Measurements from ENCODE around the gene COL4A1.

The COL4A1 gene

GRCh38 chr13:110187641-110188161, 119.3 kb downstream of the COL4A1 start:
- Histone ChIP-seq H3K27me3 (ENCODE audit: insufficient read depth, low read length) (peaks cover 3% of the 10 kb centered on the region; the same call in 1 of the 2 replicates), H4K20me1 (ENCODE audit: insufficient read depth, low read length) (no peaks in the 10 kb centered on the region), H3K4me2 (ENCODE audit: low read length) (no peak overlapping the region), H3K9ac (ENCODE audit: low read length) (no peak overlapping the region), H3K9me2 (ENCODE audit: low read depth, low read length) (no peaks in the 10 kb centered on the region), H3K4me1 (ENCODE audit: insufficient read depth, low read length, severe bottlenecking) (no peaks in the 10 kb centered on the region), H3K27ac (ENCODE audit: low read depth, low read length, poor library complexity, severe bottlenecking) (no peak overlapping the region), H3K36me3 (ENCODE audit: insufficient read depth, low read length) (no peaks in the 10 kb centered on the region), H2AFZ (ENCODE audit: low read length) (no peak overlapping the region), H3K9me3 (ENCODE audit: low read length) (no peaks in the 10 kb centered on the region), H3F3A (ENCODE audit: insufficient read depth, low read length) (no peaks in the 10 kb centered on the region), H3K4me3 (ENCODE audit: low read depth, low read length, poor library complexity, severe bottlenecking) (no peak overlapping the region), H3K79me2 (ENCODE audit: insufficient read depth, low read length) (no peaks in the 10 kb centered on the region)
- no peak for TF ChIP-seq EZH2 (IDR thresholded peaks at IDR 0.05; ENCODE audit: borderline replicate concordance, low read length)
- TF ChIP-seq CTCF (IDR thresholded peaks at IDR 0.05; ENCODE audit: low read length) = no peak

- no peak overlapping the region for H3K4me2 ChIP-seq (ENCODE audit: low read length)
- H3K79me2 ChIP-seq (ENCODE audit: insufficient read depth, low read length) = no peaks in the 10 kb centered on the region
- no peak overlapping the region for H3K27ac ChIP-seq (ENCODE audit: low read depth, low read length, poor library complexity, severe bottlenecking)
- H2AFZ ChIP-seq (ENCODE audit: low read length) = no peak overlapping the region
- H3K9me3 ChIP-seq (ENCODE audit: low read length) = no peaks in the 10 kb centered on the region
- H3K4me3 ChIP-seq (ENCODE audit: low read depth, low read length, poor library complexity, severe bottlenecking) = no peak overlapping the region
- no peaks in the 10 kb centered on the region for H3K4me1 ChIP-seq (ENCODE audit: insufficient read depth, low read length, severe bottlenecking)
- H3K9ac ChIP-seq (ENCODE audit: low read length) = no peak overlapping the region
- no peaks in the 10 kb centered on the region; the same call in 1 of the 2 replicates for H3K27me3 ChIP-seq (ENCODE audit: insufficient read depth, low read length)
- H3K9me2 ChIP-seq (ENCODE audit: low read depth, low read length) = no peaks in the 10 kb centered on the region
- H3K36me3 ChIP-seq (ENCODE audit: insufficient read depth, low read length) = no peaks in the 10 kb centered on the region
- no peak for TF ChIP-seq EZH2 (IDR thresholded peaks at IDR 0.05; ENCODE audit: borderline replicate concordance, low read length)
- H4K20me1 ChIP-seq (ENCODE audit: insufficient read depth, low read length) = no peaks in the 10 kb centered on the region
- no peaks in the 10 kb centered on the region for H3F3A ChIP-seq (ENCODE audit: insufficient read depth, low read length)
Measured at GRCh38 chr13:110186231-110186855, 120.6 kb downstream of the COL4A1 start.

- TF ChIP-seq EZH2 (IDR thresholded peaks at IDR 0.05; ENCODE audit: borderline replicate concordance, low read length) (no peak), CTCF (IDR thresholded peaks at IDR 0.05; ENCODE audit: low read length) (no peak)
- Histone ChIP-seq H3K4me2 (ENCODE audit: low read length) (no peak overlapping the region), H4K20me1 (ENCODE audit: insufficient read depth, low read length) (no peaks in the 10 kb centered on the region)
Measured at GRCh38 chr13:110185696-110186095, 121.3 kb downstream of the COL4A1 start.

GRCh38 chr13:110183910-110184309, 123.0 kb downstream of the COL4A1 start:
- no peak overlapping the region for H3K9ac ChIP-seq (ENCODE audit: low read length)
- H2AFZ ChIP-seq (ENCODE audit: low read length) = no peak overlapping the region
- no peaks in the 10 kb centered on the region for H3K79me2 ChIP-seq (ENCODE audit: insufficient read depth, low read length)
- H3K4me3 ChIP-seq (ENCODE audit: low read depth, low read length, poor library complexity, severe bottlenecking) = no peak overlapping the region
- H3K36me3 ChIP-seq (ENCODE audit: insufficient read depth, low read length) = no peaks in the 10 kb centered on the region
- no peaks in the 10 kb centered on the region for H4K20me1 ChIP-seq (ENCODE audit: insufficient read depth, low read length)
- H3K9me3 ChIP-seq (ENCODE audit: low read length) = no peaks in the 10 kb centered on the region
- no peaks in the 10 kb centered on the region for H3F3A ChIP-seq (ENCODE audit: insufficient read depth, low read length)
- no peak for TF ChIP-seq CTCF (IDR thresholded peaks at IDR 0.05; ENCODE audit: low read length)
- no peak for TF ChIP-seq EZH2 (IDR thresholded peaks at IDR 0.05; ENCODE audit: borderline replicate concordance, low read length)
- no peaks in the 10 kb centered on the region for H3K9me2 ChIP-seq (ENCODE audit: low read depth, low read length)
- no peak overlapping the region for H3K4me2 ChIP-seq (ENCODE audit: low read length)
- H3K27me3 ChIP-seq (ENCODE audit: insufficient read depth, low read length) = no peaks in the 10 kb centered on the region; the same call in 1 of the 2 replicates
- no peaks in the 10 kb centered on the region for H3K4me1 ChIP-seq (ENCODE audit: insufficient read depth, low read length, severe bottlenecking)
- H3K27ac ChIP-seq (ENCODE audit: low read depth, low read length, poor library complexity, severe bottlenecking) = no peak overlapping the region

More at GRCh38 chr13:110185696-110186095, 121.3 kb downstream of the COL4A1 start:
- Histone ChIP-seq H3K36me3 (ENCODE audit: insufficient read depth, low read length) (no peaks in the 10 kb centered on the region), H3K27ac (ENCODE audit: low read depth, low read length, poor library complexity, severe bottlenecking) (no peak overlapping the region), H2AFZ (ENCODE audit: low read length) (no peak overlapping the region), H3K27me3 (ENCODE audit: insufficient read depth, low read length) (no peaks in the 10 kb centered on the region; the same call in 1 of the 2 replicates), H3K4me3 (ENCODE audit: low read depth, low read length, poor library complexity, severe bottlenecking) (no peak overlapping the region), H3K9me3 (ENCODE audit: low read length) (no peaks in the 10 kb centered on the region), H3K4me1 (ENCODE audit: insufficient read depth, low read length, severe bottlenecking) (no peaks in the 10 kb centered on the region), H3K79me2 (ENCODE audit: insufficient read depth, low read length) (no peaks in the 10 kb centered on the region), H3F3A (ENCODE audit: insufficient read depth, low read length) (no peaks in the 10 kb centered on the region), H3K9me2 (ENCODE audit: low read depth, low read length) (no peaks in the 10 kb centered on the region), H3K9ac (ENCODE audit: low read length) (no peak overlapping the region)

All from OCI-LY1 (cell line).